NCI-H1105 (cell line): ENCODE measurements around the gene DTX3L.
"Not testable (repeated sequence)": the region's sequence is repeated elsewhere in the genome, so short reads cannot be mapped to it uniquely, and the experiment has no call there.

ENCODE experiments used
- DNase-seq: peaks from one replicate; lab custom pipeline; 2025; lab: John Stamatoyannopoulos, UW

DTX3L gene

DNA sequence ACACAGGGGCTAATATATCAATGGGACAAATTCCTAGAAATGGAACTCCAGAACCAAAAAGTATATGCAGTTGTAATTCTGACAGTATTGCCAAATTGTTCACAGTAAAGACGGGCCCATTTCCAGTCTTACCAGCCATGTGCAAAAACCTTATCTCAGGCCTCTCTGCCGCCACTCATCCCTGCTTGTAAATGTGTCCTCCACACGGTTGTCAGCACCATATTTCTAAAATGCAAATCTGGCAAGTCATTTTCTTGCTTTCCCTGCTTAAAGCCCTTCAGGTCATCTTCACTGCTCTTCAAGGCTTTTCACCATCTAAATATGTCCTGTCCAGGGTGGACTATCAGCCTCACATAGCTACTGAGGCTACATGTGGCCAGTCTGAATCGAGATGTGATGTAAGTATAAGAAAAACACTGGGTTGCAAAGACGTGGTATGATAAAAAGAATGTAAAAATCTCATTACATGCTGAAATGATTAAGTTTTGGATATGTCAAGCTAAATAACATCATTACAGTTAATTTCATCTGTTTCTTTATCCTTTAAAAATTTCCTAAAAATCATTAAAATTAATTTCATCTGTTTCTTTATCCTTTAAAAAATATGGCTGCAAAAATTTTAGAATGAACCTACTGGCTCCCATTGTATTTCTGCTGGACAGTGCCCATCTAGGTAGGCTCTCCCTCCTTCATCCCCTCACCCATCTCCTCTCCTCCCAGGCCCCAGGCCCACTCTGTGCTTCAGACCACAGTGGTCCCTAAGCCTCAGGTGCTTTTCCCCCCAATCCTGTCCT is 1.0 kb upstream of the DTX3L start:
- DNase-seq = no peak

GRCh38 chr3:122563717-122564025 is 467 bp upstream of the DTX3L start:
- no peak for DNase-seq

DNA sequence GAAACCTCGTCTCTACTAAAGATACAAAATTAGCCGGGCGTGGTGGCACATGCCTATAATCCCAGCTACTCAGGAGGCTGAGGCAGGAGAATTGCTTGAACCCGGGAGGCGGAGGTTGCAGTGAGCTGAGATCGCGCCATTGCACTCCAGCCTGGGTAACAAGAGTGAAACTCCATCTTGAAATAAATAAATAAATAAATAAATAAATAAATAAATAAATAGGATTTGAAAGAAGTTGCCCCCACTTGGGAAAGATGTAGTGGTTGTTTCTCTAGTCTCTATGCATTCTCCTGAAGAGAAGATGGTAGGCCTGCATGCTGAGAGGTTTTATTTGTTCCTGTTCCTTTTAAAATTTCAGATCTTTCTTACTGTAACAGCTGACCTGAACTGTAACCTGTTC is 4.0 kb downstream of the DTX3L start:
- not testable (repeated sequence) for DNase-seq

- no peak for DNase-seq
Observed at GRCh38 chr3:122568755-122569154, 4.6 kb downstream of the DTX3L start.

DNA sequence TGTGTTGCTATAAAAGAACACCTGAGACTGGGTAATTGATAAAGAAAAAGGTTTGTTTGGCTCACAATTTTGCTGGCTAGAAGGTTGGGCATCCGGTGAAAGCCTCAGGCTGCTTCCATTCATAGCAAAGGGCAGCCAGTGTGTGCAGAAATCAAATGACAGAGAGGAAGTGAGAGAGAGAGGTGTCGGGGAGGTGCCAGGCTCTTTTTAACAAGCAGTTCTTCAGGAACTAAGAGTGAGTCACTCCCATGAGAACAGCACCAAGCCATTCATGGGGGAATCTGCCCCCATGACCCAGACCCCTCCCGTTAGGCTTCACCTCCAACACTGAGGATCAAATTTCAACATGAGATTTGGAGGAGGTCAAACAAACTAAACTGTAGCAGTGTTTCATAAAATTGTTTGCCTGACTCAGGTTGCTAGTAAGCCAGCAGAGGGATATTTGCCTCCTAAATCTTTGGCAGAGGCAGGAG is 8.8 kb downstream of the DTX3L start:
- DNase-seq = no peak

- no peak for DNase-seq
Observed at GRCh38 chr3:122576174-122576940, 12.2 kb downstream of the DTX3L start.

DNA sequence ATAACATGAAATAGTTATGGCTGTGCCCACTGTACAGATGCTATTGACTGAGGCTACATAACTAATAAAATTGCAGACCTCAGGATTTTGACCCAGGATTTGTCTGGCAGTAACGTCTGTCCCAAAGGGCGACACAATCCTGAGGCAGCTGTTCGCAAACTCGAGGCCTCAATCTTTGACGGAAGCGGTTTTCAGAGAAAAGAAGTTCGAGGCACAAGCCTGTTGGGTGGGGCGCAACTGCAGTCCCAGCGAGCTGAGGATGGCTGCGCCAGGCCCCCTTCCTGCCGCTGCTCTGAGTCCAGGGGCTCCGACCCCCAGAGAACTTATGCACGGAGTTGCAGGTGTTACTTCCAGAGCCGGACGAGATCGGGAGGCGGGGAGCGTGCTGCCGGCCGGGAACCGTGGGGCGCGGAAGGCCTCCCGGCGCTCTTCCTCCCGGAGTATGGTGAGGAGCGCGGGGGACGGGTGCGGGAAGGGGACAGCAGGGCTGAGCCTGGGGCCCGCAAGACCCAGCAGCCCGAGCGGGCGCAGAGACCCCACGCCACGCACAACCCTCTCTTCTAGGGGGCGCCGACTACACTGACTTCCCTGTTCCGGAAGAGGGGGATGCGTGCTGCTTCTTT is 13.4 kb downstream of the DTX3L start, which contains the start of gene PARP15:
TSS of gene PARP15 (plus strand) at position 242 of the 623 bp plus-strand sequence. CDS start at position 260, 18 bp downstream.
- DNase-seq = no peak

DNA sequence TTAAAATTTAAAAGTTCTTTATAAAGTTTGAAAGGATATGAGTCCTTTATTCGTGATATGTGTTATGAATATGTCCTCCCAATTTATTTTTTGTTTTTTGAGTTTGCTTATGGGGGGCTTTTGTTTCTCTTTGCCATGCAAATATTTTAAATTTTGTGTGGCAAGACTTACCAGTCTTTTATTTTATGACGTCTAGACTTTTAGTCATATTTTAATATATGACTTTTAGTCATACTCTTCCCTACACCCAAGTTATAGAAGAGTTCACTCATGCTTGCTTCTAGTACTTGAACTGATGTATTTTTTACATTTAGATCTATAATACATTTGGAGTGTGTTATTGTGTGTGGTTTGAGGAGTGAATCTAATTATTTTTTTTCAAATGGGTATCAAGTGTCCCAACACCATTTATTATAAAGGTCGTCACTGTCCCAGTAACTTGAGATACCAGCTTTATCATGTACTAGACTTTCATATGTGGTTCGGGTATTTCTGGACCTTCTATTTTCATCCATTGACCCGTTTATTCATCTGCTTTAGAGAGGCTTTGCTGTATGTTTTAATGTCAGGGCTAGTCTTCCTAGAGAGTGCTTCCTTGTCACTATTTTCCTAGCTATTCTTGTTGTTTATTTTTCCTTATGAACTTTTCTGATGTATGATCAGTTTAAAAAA is 14.1 kb downstream of the DTX3L start:
- no peak for DNase-seq

GRCh38 chr3:122580470-122580869 is 16.3 kb downstream of the DTX3L start:
- DNase-seq = no peak

DNA sequence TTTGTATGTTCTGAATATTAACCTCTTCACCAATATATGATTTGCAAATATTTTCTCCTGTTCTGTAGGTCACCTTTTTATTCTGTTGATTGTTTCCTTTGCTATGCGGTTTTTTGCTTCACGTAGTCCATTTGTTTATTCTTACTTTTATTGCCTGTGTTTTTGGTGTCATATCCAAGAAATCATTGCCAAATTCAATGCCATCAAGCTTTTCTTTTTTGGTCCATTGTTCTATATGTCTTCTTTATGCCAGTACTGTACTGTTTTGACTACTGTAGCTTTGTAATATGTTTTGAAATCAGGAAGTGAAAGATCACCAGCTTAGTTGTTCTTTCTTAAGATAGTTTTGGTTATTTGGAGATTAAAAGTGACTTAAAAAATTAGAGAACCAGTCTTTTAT is 17.5 kb downstream of the DTX3L start:
- no peak for DNase-seq

GRCh38 chr3:122582390-122582789 is 18.3 kb downstream of the DTX3L start:
- no peak for DNase-seq

DNA sequence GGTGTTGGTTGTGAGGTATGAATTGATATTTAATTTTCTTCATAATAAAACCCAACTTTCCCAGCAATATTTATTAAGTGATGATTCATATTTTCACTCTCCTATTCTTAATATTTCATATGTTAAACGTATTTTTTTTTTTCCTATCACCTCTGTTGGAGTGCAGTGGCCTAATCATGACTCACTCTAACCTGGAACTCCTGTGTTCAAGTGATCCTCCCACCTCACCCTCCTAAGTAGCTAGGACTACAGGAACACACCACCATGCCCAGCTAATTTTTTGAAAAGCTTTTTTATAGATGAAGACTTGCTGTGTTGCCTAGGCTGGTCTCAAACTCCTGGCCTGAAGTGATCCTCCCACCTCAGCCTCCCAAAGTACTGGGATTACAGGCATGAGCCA is 22.0 kb downstream of the DTX3L start:
- DNase-seq = no peak

DNA sequence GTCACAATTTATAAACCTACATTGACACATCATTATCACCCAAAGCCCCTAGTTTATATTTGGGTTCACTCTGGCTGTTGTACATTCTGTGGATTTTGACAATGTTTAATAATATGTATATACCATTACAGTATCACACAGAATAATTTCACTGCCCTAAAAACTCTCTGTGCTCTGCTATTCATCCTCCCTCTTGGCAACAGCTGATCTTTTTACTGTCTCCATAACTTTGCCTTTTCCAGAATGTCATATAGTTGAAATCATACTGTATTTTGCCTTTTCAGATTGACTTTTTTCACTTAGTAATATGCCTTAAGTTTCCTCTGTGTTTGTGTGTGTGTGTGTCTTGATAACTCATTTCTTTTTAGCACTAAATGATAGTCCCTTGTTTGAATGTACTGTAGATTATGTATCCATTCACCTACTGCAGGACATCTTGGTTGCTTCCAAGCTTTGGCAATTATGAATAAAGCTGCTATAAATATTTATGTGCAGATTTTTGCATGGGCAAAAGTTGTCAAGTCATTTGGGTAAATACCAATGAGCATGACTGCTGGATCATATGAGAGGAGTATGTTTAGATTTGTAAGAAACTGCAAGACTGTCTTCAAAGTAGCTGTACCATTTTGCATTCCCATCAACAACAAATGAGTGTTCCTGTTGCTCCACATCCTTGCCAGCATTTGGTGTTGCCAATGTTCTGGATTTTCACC is 22.8 kb downstream of the DTX3L start:
- DNase-seq = no peak

- no peak for DNase-seq
Observed at GRCh38 chr3:122587572-122587971, 23.4 kb downstream of the DTX3L start.

- no peak for DNase-seq
Observed at GRCh38 chr3:122589297-122589696, 25.2 kb downstream of the DTX3L start.

DNA sequence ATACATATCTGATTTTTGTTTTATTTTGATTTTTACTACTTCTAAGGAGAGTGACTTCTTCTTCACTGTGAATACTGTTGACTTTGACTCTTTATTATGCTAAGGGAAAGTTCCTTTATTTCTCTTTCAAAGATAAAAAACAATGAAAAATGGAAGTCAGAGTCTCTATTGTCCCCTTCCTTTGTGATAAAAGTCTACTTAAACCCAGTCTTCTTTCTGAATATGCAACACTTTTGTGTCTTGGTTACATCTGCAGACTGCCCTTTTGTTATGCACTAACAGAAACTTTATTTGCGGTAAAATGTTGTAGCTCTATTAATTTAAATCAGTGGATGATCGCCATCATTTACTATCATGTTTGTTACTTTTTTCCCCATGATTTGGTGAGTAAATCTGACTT is 26.5 kb downstream of the DTX3L start:
- DNase-seq = no peak

GRCh38 chr3:122594025-122594424 is 29.9 kb downstream of the DTX3L start:
- DNase-seq = no peak

GRCh38 chr3:122598151-122598550 is 34.0 kb downstream of the DTX3L start:
- no peak for DNase-seq

DNA sequence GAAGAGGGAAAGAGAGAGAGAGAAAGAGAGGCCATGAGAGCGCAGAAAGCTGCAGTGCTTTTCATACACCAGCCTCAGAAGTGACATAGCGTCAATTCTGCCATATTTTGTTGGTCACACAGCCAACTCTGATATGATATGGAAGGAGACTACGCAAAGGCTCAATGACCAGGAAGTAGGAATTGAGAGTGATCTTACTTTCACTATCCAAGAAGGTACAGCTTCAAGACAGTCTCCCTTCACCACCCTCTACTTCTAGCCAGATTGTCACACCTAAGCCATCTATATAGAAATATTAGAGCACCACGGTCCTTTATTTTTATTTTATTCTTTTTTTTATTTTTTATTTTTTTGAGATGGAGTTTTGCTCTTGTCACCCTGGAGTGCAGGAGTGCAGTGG is 34.4 kb downstream of the DTX3L start:
- no peak for DNase-seq

GRCh38 chr3:122602011-122602710 is 38.0 kb downstream of the DTX3L start:
- no peak for DNase-seq

DNA sequence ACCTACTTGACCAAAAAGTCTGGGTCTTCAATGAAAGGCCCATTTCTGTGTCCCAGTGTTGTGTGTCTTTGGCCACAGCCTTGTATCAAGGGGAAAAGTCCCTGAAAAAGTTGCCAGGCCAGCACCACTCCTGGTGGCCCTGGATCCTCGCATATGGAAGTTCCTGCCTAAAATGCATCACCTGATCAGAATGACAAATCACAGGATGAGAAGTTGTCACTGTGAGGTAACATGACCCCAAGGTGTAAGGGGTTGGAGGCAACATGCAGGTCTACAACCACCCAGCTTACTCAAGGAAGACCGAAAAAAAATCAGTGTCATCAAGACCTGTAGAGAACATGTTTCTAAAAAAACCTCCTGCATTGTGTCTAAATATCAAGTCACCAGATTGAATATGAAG is 38.9 kb downstream of the DTX3L start:
- DNase-seq = no peak
